Stimulated activated naive CD4-positive, alpha-beta T cell (primary cell): ENCODE data around the gene PDZD7.

Experiments used
- DNase-seq, 6 experiments: peaks; one replicate each; lab custom pipeline; 2025; lab: John Stamatoyannopoulos, UW

The PDZD7 gene

GRCh38 chr10:100966887-100967286, 64.0 kb downstream of the PDZD7 start:
- DNase-seq, result no peak

- DNase-seq, result no peak
Measured at GRCh38 chr10:100965820-100966219, 65.1 kb downstream of the PDZD7 start.

DNA sequence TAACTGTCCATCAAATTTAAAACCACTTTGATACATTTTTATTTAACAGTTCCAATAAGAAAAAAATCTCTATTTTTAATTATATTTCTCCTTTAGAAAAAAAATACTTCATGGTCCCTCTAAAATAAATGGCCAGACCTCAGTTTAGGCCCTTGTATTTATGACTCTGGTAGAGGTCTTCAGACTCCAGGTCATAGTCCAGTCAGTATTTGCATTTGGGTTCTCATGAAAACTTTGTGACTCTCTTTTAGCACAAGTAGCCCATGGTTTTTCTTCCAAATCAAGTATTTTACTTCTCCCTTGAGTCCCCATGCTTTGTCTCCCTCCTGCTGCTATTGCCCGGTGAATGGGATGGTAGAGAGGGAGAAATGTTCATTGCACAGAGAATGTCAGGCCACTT, 67.1 kb downstream of the PDZD7 start:
- DNase-seq, result no peak

- no peak for DNase-seq
Measured at GRCh38 chr10:100962351-100963080, 68.4 kb downstream of the PDZD7 start.

DNA sequence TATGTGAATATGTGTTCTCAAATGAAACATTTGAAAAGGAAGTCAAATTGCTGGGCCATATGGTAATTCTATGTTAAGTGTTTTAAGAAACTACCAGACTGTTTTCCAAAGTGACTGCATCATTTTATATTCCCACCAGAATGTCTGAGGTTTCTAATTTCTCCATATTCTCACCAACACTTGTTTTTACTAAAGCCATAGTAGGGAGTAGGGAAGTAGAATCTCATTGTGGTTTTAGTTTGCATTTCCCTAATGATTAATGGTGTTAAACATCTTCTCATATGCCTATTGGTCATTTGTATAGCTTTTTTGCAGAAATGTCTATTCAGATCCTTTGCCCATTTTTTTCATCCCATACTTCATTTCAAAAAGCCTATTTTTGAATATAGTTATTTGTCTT, 70.7 kb downstream of the PDZD7 start:
- no peak for DNase-seq
